SK-N-SH (cell line): Measurements from ENCODE around the gene ANO2. TPM values are rescaled to one million over a fixed set of nuclear protein-coding genes. Genes with fewer than 3 reads are reported as not detected.

Source experiments
- CTCF ChIA-PET: fragments of 300-600, 350-600 bp; formaldehyde crosslinking; extraction: SDS; loops from one replicate; lab custom pipeline; 2021; lab: Yijun Ruan, JAX
- POLR2A ChIA-PET: fragments of 350-600 bp; sonication (Branson Sonifier 250); formaldehyde crosslinking; extraction: SDS; loops from one replicate; lab custom pipeline; 2020; ENCODE audit warnings: antibody characterized with exemption, inconsistent platforms; lab: Yijun Ruan, JAX
- DNase-seq: peaks from one replicate; pipeline ENCODE4 v3.0.0; 2012
- H2AFZ ChIP-seq: fragments of 200-600 bp; sonication (generic); 2 replicates; pipeline ENCODE4 v1.8.1; 2016; ENCODE audit warnings: antibody characterized with exemption, mild to moderate bottlenecking, low read depth
- H3F3A ChIP-seq: fragments of 200-600 bp; sonication (generic); replicated peaks from 2 replicates; pipeline ENCODE3; 2016; ENCODE audit warnings: antibody characterized with exemption, mild to moderate bottlenecking; ENCODE audit not compliant: insufficient read depth
- H3K27ac ChIP-seq, 2 experiments: fragments of 200-500 bp in 1 of 2; fragments of 200-600 bp in 1 of 2; sonication (Bioruptor generic) in 1 of 2; sonication (generic), shearing (Covaris generic) in 1 of 2; 2 replicates each; pipeline versions ENCODE4 v1.5.1 to v1.6.1; 2014 to 2016; ENCODE audit warnings: low read depth in 2 of 2, inconsistent platforms in 1 of 2, low read length in 1 of 2, mild to moderate bottlenecking in 1 of 2, mixed read lengths in 1 of 2
- H3K27me3 ChIP-seq: fragments of 200-600 bp; sonication (generic), shearing (Covaris generic); 2 replicates; pipeline ENCODE4 v1.6.1; 2016; ENCODE audit warnings: mixed run types; ENCODE audit not compliant: insufficient read depth
- H3K36me3 ChIP-seq, 2 experiments: fragments of 200-500 bp in 1 of 2; fragments of 200-600 bp in 1 of 2; sonication (Bioruptor generic) in 1 of 2; sonication (generic) in 1 of 2; replicated peaks in 1 of 2; 2 replicates each; pipeline versions ENCODE3 to v1.5.1; 2014 to 2016; ENCODE audit warnings: low read length in 1 of 2, mild to moderate bottlenecking in 1 of 2; ENCODE audit not compliant: insufficient read depth in 2 of 2, control insufficient read depth in 1 of 2
- H3K4me1 ChIP-seq, 2 experiments: fragments of 200-500 bp in 1 of 2; fragments of 200-600 bp in 1 of 2; sonication (Bioruptor generic) in 1 of 2; sonication (generic), shearing (Covaris generic) in 1 of 2; 2 replicates each; pipeline versions ENCODE4 v1.5.1 to v1.6.1; 2014 to 2016; ENCODE audit warnings: low read depth in 1 of 2, low read length in 1 of 2, mixed run types in 1 of 2; ENCODE audit not compliant: insufficient read depth in 2 of 2, control insufficient read depth in 1 of 2
- H3K4me2 ChIP-seq: fragments of 200-600 bp; sonication (generic), shearing (Covaris generic); 2 replicates; pipeline ENCODE4 v1.6.1; 2017; ENCODE audit warnings: mixed run types
- H3K4me3 ChIP-seq, 2 experiments: fragments of 200-500 bp in 1 of 2; fragments of 200-600 bp in 1 of 2; sonication (Bioruptor generic) in 1 of 2; sonication (generic), shearing (Covaris generic) in 1 of 2; 2 replicates each; pipeline versions ENCODE4 v1.5.1 to v1.8.1; 2014 to 2016; ENCODE audit warnings: low read depth in 2 of 2, inconsistent platforms in 1 of 2, low read length in 1 of 2, mild to moderate bottlenecking in 1 of 2, mixed read lengths in 1 of 2, moderate library complexity in 1 of 2
- H3K79me2 ChIP-seq: fragments of 200-600 bp; sonication (generic); 2 replicates; pipeline ENCODE4 v1.8.1; 2017; ENCODE audit warnings: mild to moderate bottlenecking; ENCODE audit not compliant: insufficient read depth
- H3K9ac ChIP-seq: fragments of 200-600 bp; sonication (generic); 2 replicates; pipeline ENCODE4 v1.6.1; 2017; ENCODE audit warnings: mixed run types
- H3K9me2 ChIP-seq: fragments of 200-600 bp; sonication (generic); 2 replicates; pipeline ENCODE4 v1.6.1; 2017; ENCODE audit warnings: mixed run types
- H3K9me3 ChIP-seq: fragments of 200-600 bp; sonication (generic); 2 replicates; pipeline ENCODE4 v1.6.1; 2017; ENCODE audit warnings: mixed run types, mild to moderate bottlenecking, moderate library complexity
- H4K20me1 ChIP-seq: fragments of 200-600 bp; sonication (generic); 2 replicates; pipeline ENCODE4 v1.6.1; 2017; ENCODE audit warnings: mild to moderate bottlenecking, mixed run types; ENCODE audit not compliant: insufficient read depth
- ELF1 ChIP-seq: IDR thresholded peaks from 2 replicates; pipeline ENCODE4 v1.4.0; 2012
- EP300 ChIP-seq, 2 experiments: IDR thresholded peaks; 2 replicates each; pipeline versions ENCODE4 v1.4.0 to v1.6.1; 2012; ENCODE audit warnings: borderline replicate concordance in 1 of 2, low read depth in 1 of 2, low read length in 1 of 2
- FOXM1 ChIP-seq: IDR thresholded peaks from 2 replicates; pipeline ENCODE4 v1.4.0; 2012; ENCODE audit warnings: low read depth, mild to moderate bottlenecking
- GABPA ChIP-seq: IDR thresholded peaks from 2 replicates; pipeline ENCODE4 v1.4.0; 2012; ENCODE audit warnings: low read depth, mild to moderate bottlenecking
- GATA2 ChIP-seq: sonication (generic); formaldehyde crosslinking; IDR thresholded peaks from 2 replicates; pipeline ENCODE4 v1.5.0; 2020; ENCODE audit warnings: mild to moderate bottlenecking, missing genetic modification reagents
- IRF3 ChIP-seq: fragments of 150-350 bp; IDR thresholded peaks from 2 replicates; pipeline ENCODE4 v1.6.1; 2016; ENCODE audit warnings: mild to moderate bottlenecking, low read depth, low read length
- JUND ChIP-seq: IDR thresholded peaks from 2 replicates; pipeline ENCODE4 v1.4.0; 2012
- NFIC ChIP-seq: IDR thresholded peaks from 2 replicates; pipeline ENCODE4 v1.4.0; 2012; ENCODE audit warnings: borderline replicate concordance
- NRF1 ChIP-seq: IDR thresholded peaks from 2 replicates; pipeline ENCODE4 v1.6.1; 2012; ENCODE audit warnings: low read depth, mild to moderate bottlenecking, low read length
- PBX3 ChIP-seq: IDR thresholded peaks from 2 replicates; pipeline ENCODE4; 2012
- POLR2AphosphoS5 ChIP-seq: IDR thresholded peaks from 2 replicates; pipeline ENCODE4 v1.6.1; 2012; ENCODE audit warnings: low read depth, low read length
- RAD21 ChIP-seq: IDR thresholded peaks from 2 replicates; pipeline ENCODE4 v1.6.1; 2012; ENCODE audit warnings: mild to moderate bottlenecking, low read length
- RFX5 ChIP-seq: IDR thresholded peaks from 2 replicates; pipeline ENCODE4 v1.6.1; 2012; ENCODE audit warnings: mild to moderate bottlenecking, improper control_type of control experiment, low read length
- RXRA ChIP-seq: IDR thresholded peaks from 2 replicates; pipeline ENCODE4 v1.4.0; 2012; ENCODE audit warnings: low read depth, mild to moderate bottlenecking, borderline replicate concordance
- SIN3A ChIP-seq: IDR thresholded peaks from 2 replicates; pipeline ENCODE4 v1.6.1; 2012; ENCODE audit warnings: low read depth, mild to moderate bottlenecking, low read length, moderate library complexity, borderline replicate concordance
- TAF1 ChIP-seq: IDR thresholded peaks from 2 replicates; pipeline ENCODE4 v1.6.1; 2012; ENCODE audit warnings: low read depth, mild to moderate bottlenecking, low read length, moderate library complexity, borderline replicate concordance
- TEAD4 ChIP-seq: IDR thresholded peaks from 2 replicates; pipeline ENCODE4 v1.4.0; 2012; ENCODE audit warnings: mild to moderate bottlenecking, borderline replicate concordance; ENCODE audit not compliant: insufficient read depth
- USF1 ChIP-seq: IDR thresholded peaks from 2 replicates; pipeline ENCODE4 v1.4.0; 2012; ENCODE audit warnings: low read depth, borderline replicate concordance
- USF2 ChIP-seq: fragments of 150-350 bp; IDR thresholded peaks from 2 replicates; pipeline ENCODE4 v1.6.1; 2017; ENCODE audit warnings: antibody characterized with exemption, low read length, low read depth, borderline replicate concordance
- ZBTB33 ChIP-seq: IDR thresholded peaks from 2 replicates; pipeline ENCODE4 v1.4.0; 2012; ENCODE audit warnings: low read depth, borderline replicate concordance
- WGBS: methylation state at CpG from one replicate; pipeline ENCODE4 v1.1.6; 2017; ENCODE audit warnings: low lambda C conversion rate; 5-methylcytosine and 5-hydroxymethylcytosine counted together
- polyA plus RNA-seq, 3 experiments: library from polyadenylated mRNA; depleted of rRNA; stranded (reverse); fragments of >200 nt; gene quantifications; 2 replicates each; pipeline ENCODE4 v1.2.3, GENCODE V29; 2012

Gene ANO2
- polyA plus RNA-seq, 1 of the 3 experiments (the other 2 are of a cell fraction) = not detected

GRCh38 chr12:5973461-5974115 is 28.5 kb upstream of the ANO2 start (continued):
- no peak for TF ChIP-seq IRF3
- TF ChIP-seq POLR2AphosphoS5 = no peak
- no peak for TF ChIP-seq FOXM1
- TF ChIP-seq PBX3 = no peak

- 20% methylated on average over 8 of the region's 8 CpGs for WGBS
- H3K4me1 ChIP-seq = no peaks in the 10 kb centered on the region
- H3K9me2 ChIP-seq = no peaks in the 10 kb centered on the region
- H3K4me2 ChIP-seq = no peak overlapping the region
- H3K27me3 ChIP-seq = peaks cover 57% of the 10 kb centered on the region; the same call in 1 of the 2 replicates
- H3K27ac ChIP-seq = no peak overlapping the region
- no peaks in the 10 kb centered on the region for H3F3A ChIP-seq
- H3K4me3 ChIP-seq = no peak overlapping the region
- no peak overlapping the region for H2AFZ ChIP-seq
- H3K9ac ChIP-seq = no peak overlapping the region
- H3K36me3 ChIP-seq = no peaks in the 10 kb centered on the region
- CTCF ChIA-PET = interaction anchor here (0.9 to 3.9 kb wide), 5 partner anchors 9 to 306 kb away, joined by 3 to 34 read pairs (median 4); no protein-coding TSS in a partner anchor
- no peaks in the 10 kb centered on the region for H3K9me3 ChIP-seq
- TF ChIP-seq GATA2 (CRISPR knock-in tag) (no peak), POLR2AphosphoS5 (no peak), RXRA (no peak), TEAD4 (no peak), RAD21 (no peak), SIN3A (no peak), ZBTB33 (no peak), NFIC (no peak), TAF1 (no peak), USF2 (no peak), USF1 (no peak), RFX5 (no peak), GABPA (no peak), JUND (no peak), PBX3 (no peak), NRF1 (no peak), EP300 (IDR thresholded peaks at IDR 0.05; ENCODE audit: borderline replicate concordance in 1 of 2, low read depth in 1 of 2, low read length in 1 of 2) (no peak), ELF1 (no peak)
- TF ChIP-seq, all 33 proteins: peak for 0
- H3K79me2 ChIP-seq = no peaks in the 10 kb centered on the region
- POLR2A ChIA-PET = no interaction called here
- no peak for DNase-seq
- no peaks in the 10 kb centered on the region for H4K20me1 ChIP-seq
These were observed 27.3 kb upstream of the ANO2 start for GRCh38 chr12:5972387-5972786.
